ENCODE measurements around the gene CIAPIN1.

The CIAPIN1 gene

GRCh38 chr16:57383276-57384247, 63.6 kb downstream of the CIAPIN1 start:
- H3K79me2 ChIP-seq (ENCODE audit: insufficient read depth, low read depth), result no peaks in the 10 kb centered on the region
- TF ChIP-seq CTCF (conservative IDR thresholded peaks at IDR 0.05; ENCODE audit: low read depth, low read length), result no peak
- no peak overlapping the region for H2AFZ ChIP-seq (ENCODE audit: low read depth)
- H3K4me1 ChIP-seq (ENCODE audit: low read depth, poor library complexity, severe bottlenecking), result no peaks in the 10 kb centered on the region
- no peak overlapping the region for H3K9ac ChIP-seq
- no peaks in the 10 kb centered on the region for H4K20me1 ChIP-seq (ENCODE audit: insufficient read depth)
- H3K36me3 ChIP-seq (ENCODE audit: insufficient read depth), result no peaks in the 10 kb centered on the region
- no peaks in the 10 kb centered on the region for H3K27me3 ChIP-seq (ENCODE audit: insufficient read depth, low read depth)
- no peak overlapping the region for H3K4me3 ChIP-seq (IDR thresholded peaks at IDR 0.05; ENCODE audit: insufficient read depth, low read depth, low read length)
- H3K4me2 ChIP-seq, result no peak overlapping the region
- no peak overlapping the region for H3K27ac ChIP-seq

- no peak for TF ChIP-seq CTCF (conservative IDR thresholded peaks at IDR 0.05; ENCODE audit: low read depth, low read length)
- no peak overlapping the region for H3K4me2 ChIP-seq
- H3K4me3 ChIP-seq (IDR thresholded peaks at IDR 0.05; ENCODE audit: insufficient read depth, low read depth, low read length), result no peak overlapping the region
- no peaks in the 10 kb centered on the region for H3K79me2 ChIP-seq (ENCODE audit: insufficient read depth, low read depth)
- no peaks in the 10 kb centered on the region for H4K20me1 ChIP-seq (ENCODE audit: insufficient read depth)
- no peaks in the 10 kb centered on the region for H3K36me3 ChIP-seq (ENCODE audit: insufficient read depth)
- H3K27me3 ChIP-seq (ENCODE audit: insufficient read depth, low read depth), result no peaks in the 10 kb centered on the region
- H3K9ac ChIP-seq, result no peak overlapping the region
- H2AFZ ChIP-seq (ENCODE audit: low read depth), result no peak overlapping the region
- H3K27ac ChIP-seq, result no peak overlapping the region
- no peaks in the 10 kb centered on the region for H3K4me1 ChIP-seq (ENCODE audit: low read depth, poor library complexity, severe bottlenecking)
These were observed 64.5 kb downstream of the CIAPIN1 start for GRCh38 chr16:57382535-57383275.

GRCh38 chr16:57381791-57382534, 65.2 kb downstream of the CIAPIN1 start:
- H3K79me2 ChIP-seq (ENCODE audit: insufficient read depth, low read depth), result no peaks in the 10 kb centered on the region
- H4K20me1 ChIP-seq (ENCODE audit: insufficient read depth), result no peaks in the 10 kb centered on the region
- H3K4me3 ChIP-seq (IDR thresholded peaks at IDR 0.05; ENCODE audit: insufficient read depth, low read depth, low read length), result no peak overlapping the region
- no peak overlapping the region for H2AFZ ChIP-seq (ENCODE audit: low read depth)
- no peak overlapping the region for H3K9ac ChIP-seq
- H3K4me1 ChIP-seq (ENCODE audit: low read depth, poor library complexity, severe bottlenecking), result no peaks in the 10 kb centered on the region
- no peaks in the 10 kb centered on the region for H3K36me3 ChIP-seq (ENCODE audit: insufficient read depth)
- H3K4me2 ChIP-seq, result no peak overlapping the region
- no peak overlapping the region for H3K27ac ChIP-seq
- no peak for TF ChIP-seq CTCF (conservative IDR thresholded peaks at IDR 0.05; ENCODE audit: low read depth, low read length)
- H3K27me3 ChIP-seq (ENCODE audit: insufficient read depth, low read depth), result no peaks in the 10 kb centered on the region

GRCh38 chr16:57380671-57381462, 66.3 kb downstream of the CIAPIN1 start:
- H2AFZ ChIP-seq (ENCODE audit: low read depth), result no peak overlapping the region
- H3K27ac ChIP-seq, result no peak overlapping the region
- H3K9ac ChIP-seq, result no peak overlapping the region
- no peak overlapping the region for H3K4me2 ChIP-seq
- H4K20me1 ChIP-seq (ENCODE audit: insufficient read depth), result no peaks in the 10 kb centered on the region
- no peaks in the 10 kb centered on the region for H3K27me3 ChIP-seq (ENCODE audit: insufficient read depth, low read depth)
- no peak for TF ChIP-seq CTCF (conservative IDR thresholded peaks at IDR 0.05; ENCODE audit: low read depth, low read length)
- H3K4me3 ChIP-seq (IDR thresholded peaks at IDR 0.05; ENCODE audit: insufficient read depth, low read depth, low read length), result no peak overlapping the region
- no peaks in the 10 kb centered on the region for H3K4me1 ChIP-seq (ENCODE audit: low read depth, poor library complexity, severe bottlenecking)
- H3K79me2 ChIP-seq (ENCODE audit: insufficient read depth, low read depth), result no peaks in the 10 kb centered on the region
- no peaks in the 10 kb centered on the region for H3K36me3 ChIP-seq (ENCODE audit: insufficient read depth)

Data from KMS-11 (cell line).